ENCODE results near the gene SGPL1.
A peak's percentile ranks its signal among the peaks of the same experiment; 100 is the strongest.

SGPL1 gene

GRCh38 chr10:70925377-70926225, 109.9 kb downstream of the SGPL1 start:
- TF ChIP-seq CTCF (conservative IDR thresholded peaks at IDR 0.05): peak; percentile 95
- H3K27ac ChIP-seq: no peak overlapping the region

- TF ChIP-seq CTCF (conservative IDR thresholded peaks at IDR 0.05): no peak
- H3K27ac ChIP-seq: no peak overlapping the region
These were observed 110.7 kb downstream of the SGPL1 start for GRCh38 chr10:70926226-70927000.

GRCh38 chr10:70927189-70927943, 111.6 kb downstream of the SGPL1 start:
- H3K27ac ChIP-seq: no peak overlapping the region
- no peak for TF ChIP-seq CTCF (conservative IDR thresholded peaks at IDR 0.05)

GRCh38 chr10:70928140-70928539, 112.4 kb downstream of the SGPL1 start:
- no peak overlapping the region for H3K27ac ChIP-seq
- no peak for TF ChIP-seq CTCF (conservative IDR thresholded peaks at IDR 0.05)

- H3K27ac ChIP-seq: no peak overlapping the region
- no peak for TF ChIP-seq CTCF (conservative IDR thresholded peaks at IDR 0.05)
These were observed 114.7 kb downstream of the SGPL1 start for GRCh38 chr10:70930263-70931000.
